Coronary artery (tissue), 2 donors: Measurements from ENCODE around the gene RAB40B.
"Not testable (repeated sequence)": the region's sequence is repeated elsewhere in the genome, so short reads cannot be mapped to it uniquely, and the experiment has no call there.

Experiments used
- DNase-seq: peaks from one replicate; pipeline ENCODE4 v3.0.0-alpha.2; 2017; ENCODE audit warnings: low spot score
- H3K27ac ChIP-seq, 2 donors: fragments of 200-600 bp; sonication (generic); one replicate each; pipeline ENCODE4 v1.5.1; 2016 to 2019
- H3K4me3 ChIP-seq: fragments of 200-600 bp; sonication (generic); 2 replicates; pipeline ENCODE4 v1.5.1; 2016; ENCODE audit warnings: mild to moderate bottlenecking, moderate library complexity
- TF ChIP-seq, protein P1 (sequence below): fragments of 200-600 bp; sonication (generic); IDR thresholded peaks from one replicate; pipeline ENCODE4 v1.5.1; 2019; ENCODE audit warnings: antibody characterized with exemption

Gene RAB40B

DNA sequence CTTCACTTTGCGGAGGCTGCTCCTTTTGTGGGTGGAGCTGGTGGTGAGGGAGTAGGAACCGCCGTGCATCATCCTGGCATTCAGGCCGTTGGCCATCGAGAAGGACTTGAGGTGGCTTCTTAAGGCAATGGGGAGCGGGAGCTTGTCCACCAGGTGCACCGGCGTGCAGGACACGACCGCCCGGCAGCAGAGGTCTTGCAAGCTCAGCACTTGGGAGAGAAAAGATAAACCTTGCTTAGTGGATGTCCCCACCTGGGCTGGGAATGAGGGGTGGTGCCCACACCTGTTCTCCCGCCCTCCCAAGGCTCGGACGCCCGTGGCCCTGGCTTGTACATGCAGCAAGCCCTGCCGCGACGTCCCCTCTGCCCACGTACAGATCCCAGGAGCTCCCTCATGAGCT lies 40.6 kb downstream of the RAB40B start:
- Histone ChIP-seq H3K4me3 (no peak overlapping the region), H3K27ac (no peak overlapping the region)
- DNase-seq: no peak
- TF ChIP-seq, protein P1, sequence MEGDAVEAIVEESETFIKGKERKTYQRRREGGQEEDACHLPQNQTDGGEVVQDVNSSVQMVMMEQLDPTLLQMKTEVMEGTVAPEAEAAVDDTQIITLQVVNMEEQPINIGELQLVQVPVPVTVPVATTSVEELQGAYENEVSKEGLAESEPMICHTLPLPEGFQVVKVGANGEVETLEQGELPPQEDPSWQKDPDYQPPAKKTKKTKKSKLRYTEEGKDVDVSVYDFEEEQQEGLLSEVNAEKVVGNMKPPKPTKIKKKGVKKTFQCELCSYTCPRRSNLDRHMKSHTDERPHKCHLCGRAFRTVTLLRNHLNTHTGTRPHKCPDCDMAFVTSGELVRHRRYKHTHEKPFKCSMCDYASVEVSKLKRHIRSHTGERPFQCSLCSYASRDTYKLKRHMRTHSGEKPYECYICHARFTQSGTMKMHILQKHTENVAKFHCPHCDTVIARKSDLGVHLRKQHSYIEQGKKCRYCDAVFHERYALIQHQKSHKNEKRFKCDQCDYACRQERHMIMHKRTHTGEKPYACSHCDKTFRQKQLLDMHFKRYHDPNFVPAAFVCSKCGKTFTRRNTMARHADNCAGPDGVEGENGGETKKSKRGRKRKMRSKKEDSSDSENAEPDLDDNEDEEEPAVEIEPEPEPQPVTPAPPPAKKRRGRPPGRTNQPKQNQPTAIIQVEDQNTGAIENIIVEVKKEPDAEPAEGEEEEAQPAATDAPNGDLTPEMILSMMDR: no peak

GRCh38 chr17:82656266-82656665 lies 42.2 kb downstream of the RAB40B start:
- Histone ChIP-seq H3K27ac (no peak overlapping the region), H3K4me3 (no peak overlapping the region)
- TF ChIP-seq, protein P1: no peak
- no peak for DNase-seq

- Histone ChIP-seq H3K27ac (no peak overlapping the region), H3K4me3 (no peak overlapping the region)
- TF ChIP-seq, protein P1: no peak
- no peak for DNase-seq
Measured at GRCh38 chr17:82655523-82655922, 43.0 kb downstream of the RAB40B start.

- no peak for DNase-seq
- H3K27ac ChIP-seq: no peak overlapping the region
- TF ChIP-seq, protein P1: no peak
- no peak overlapping the region for H3K4me3 ChIP-seq
Measured at GRCh38 chr17:82655038-82655479, 43.4 kb downstream of the RAB40B start.

DNA sequence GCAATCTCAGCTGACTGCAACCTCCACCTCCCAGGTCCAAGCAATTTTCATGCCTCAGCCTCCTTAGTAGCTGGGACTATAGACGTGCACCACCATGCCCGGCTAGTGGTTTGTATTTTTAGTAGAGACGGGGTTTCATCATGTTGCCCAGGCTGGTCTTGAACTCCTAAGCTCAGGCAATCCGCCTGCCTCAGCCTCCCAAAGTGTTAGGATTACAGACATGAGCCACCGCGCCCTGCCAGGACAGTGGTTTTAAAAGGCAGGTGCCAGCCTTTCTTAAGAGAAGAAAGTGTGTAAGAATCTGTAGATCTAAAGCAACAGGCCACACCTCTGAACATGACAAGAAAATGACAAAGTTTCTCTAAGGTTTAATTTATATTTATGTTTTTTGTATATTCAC lies 43.9 kb downstream of the RAB40B start:
- DNase-seq, H3K27ac ChIP-seq, H3K4me3 ChIP-seq: not testable (repeated sequence)

GRCh38 chr17:82653651-82654528 lies 44.6 kb downstream of the RAB40B start:
- TF ChIP-seq, protein P1: no peak
- Histone ChIP-seq H3K27ac (no peak overlapping the region), H3K4me3 (no peak overlapping the region)

DNA sequence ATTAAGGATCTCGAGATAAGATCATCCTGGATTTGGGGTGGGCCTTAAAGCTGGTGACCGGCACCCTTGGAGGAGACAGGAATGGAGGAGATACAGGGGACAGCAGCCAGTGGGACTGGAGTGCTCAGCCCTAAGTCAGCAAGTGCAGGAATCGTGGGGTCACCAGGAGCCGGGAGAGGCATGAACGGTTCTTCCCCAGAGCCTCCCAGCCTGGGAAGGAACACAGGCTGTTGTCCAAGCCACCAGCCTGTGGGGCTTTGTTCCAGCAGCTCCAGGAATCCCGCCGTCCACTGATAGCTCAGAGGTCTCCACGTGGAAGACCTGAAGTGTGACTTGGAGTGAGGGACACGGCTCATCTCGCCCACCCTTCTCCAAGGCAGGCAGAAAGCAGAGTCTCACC lies 47.8 kb downstream of the RAB40B start:
- H3K27ac ChIP-seq: no peak overlapping the region
- TF ChIP-seq, protein P1: no peak
- DNase-seq: no peak
- no peak overlapping the region for H3K4me3 ChIP-seq

More at GRCh38 chr17:82653651-82654528, 44.6 kb downstream of the RAB40B start:
- DNase-seq: no peak
